ENCODE results near the gene ARHGAP18. TPM values are rescaled to one million over a fixed set of nuclear protein-coding genes. Genes with fewer than 3 reads are reported as not detected.
A peak's percentile ranks its signal among the peaks of the same experiment; 100 is the strongest.

ARHGAP18 gene
- total RNA-seq, 1 donor from 2014 or later, result 38.6 TPM

DNA sequence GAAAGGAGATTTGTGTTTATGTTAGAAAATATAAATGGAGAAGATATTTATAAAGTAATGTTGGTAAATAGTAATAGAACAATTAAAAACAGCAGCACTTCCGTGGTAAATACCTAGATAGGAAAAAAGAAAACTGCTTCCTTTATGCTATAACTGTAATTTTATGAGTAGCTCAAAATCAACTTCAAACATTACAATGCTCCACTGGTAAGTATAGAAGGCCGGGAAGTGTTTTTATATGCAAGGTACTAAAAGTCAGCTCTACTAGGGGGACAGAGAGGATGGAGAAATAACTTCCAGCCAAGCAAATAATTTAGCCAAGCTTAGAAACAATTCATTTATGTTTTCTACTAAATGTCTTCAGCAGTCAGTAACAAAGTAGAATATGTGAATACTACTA, 56.7 kb downstream of the ARHGAP18 start:
- H3K27ac ChIP-seq (ENCODE audit: low read depth, low read length), result no peak overlapping the region
- Mint-ChIP-seq H3K27me3 (ENCODE audit: low read depth, unreplicated experiment) (no peaks in the 10 kb centered on the region), H3K4me1 (ENCODE audit: low read depth, unreplicated experiment) (peaks cover 32% of the 10 kb centered on the region), H3K9me3 (ENCODE audit: unreplicated experiment) (no peaks in the 10 kb centered on the region), H3K27ac (ENCODE audit: unreplicated experiment) (no peak overlapping the region), H3K36me3 (ENCODE audit: low read depth, unreplicated experiment) (peaks cover 7% of the 10 kb centered on the region), H3K4me3 (ENCODE audit: unreplicated experiment) (no peak overlapping the region)
- H3K9me3 ChIP-seq (ENCODE audit: insufficient read depth, low read depth, low read length), result no peaks in the 10 kb centered on the region
- H3K36me3 ChIP-seq (ENCODE audit: insufficient read depth, low read length), result no peaks in the 10 kb centered on the region
- no peak overlapping the region for H3K9ac ChIP-seq (ENCODE audit: low read length)
- H3K4me1 ChIP-seq (ENCODE audit: insufficient read depth, low read length), result no peaks in the 10 kb centered on the region
- no peak for DNase-seq (ENCODE audit: low read depth)
- no peak for FAIRE-seq
- H3K4me2 ChIP-seq (ENCODE audit: low read length), result no peak overlapping the region
- H3K27me3 ChIP-seq (ENCODE audit: insufficient read depth, low read length), result no peaks in the 10 kb centered on the region
- H3K79me2 ChIP-seq (ENCODE audit: insufficient read depth, low read length), result peaks cover 71% of the 10 kb centered on the region
- TF ChIP-seq, protein P1, sequence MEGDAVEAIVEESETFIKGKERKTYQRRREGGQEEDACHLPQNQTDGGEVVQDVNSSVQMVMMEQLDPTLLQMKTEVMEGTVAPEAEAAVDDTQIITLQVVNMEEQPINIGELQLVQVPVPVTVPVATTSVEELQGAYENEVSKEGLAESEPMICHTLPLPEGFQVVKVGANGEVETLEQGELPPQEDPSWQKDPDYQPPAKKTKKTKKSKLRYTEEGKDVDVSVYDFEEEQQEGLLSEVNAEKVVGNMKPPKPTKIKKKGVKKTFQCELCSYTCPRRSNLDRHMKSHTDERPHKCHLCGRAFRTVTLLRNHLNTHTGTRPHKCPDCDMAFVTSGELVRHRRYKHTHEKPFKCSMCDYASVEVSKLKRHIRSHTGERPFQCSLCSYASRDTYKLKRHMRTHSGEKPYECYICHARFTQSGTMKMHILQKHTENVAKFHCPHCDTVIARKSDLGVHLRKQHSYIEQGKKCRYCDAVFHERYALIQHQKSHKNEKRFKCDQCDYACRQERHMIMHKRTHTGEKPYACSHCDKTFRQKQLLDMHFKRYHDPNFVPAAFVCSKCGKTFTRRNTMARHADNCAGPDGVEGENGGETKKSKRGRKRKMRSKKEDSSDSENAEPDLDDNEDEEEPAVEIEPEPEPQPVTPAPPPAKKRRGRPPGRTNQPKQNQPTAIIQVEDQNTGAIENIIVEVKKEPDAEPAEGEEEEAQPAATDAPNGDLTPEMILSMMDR (IDR thresholded peaks at IDR 0.05; ENCODE audit: insufficient read depth, low read depth, low read length), result no peak
- TF ChIP-seq EZH2 (IDR thresholded peaks at IDR 0.05; ENCODE audit: insufficient read depth, low read length), result no peak
- no peaks in the 10 kb centered on the region for H4K20me1 ChIP-seq (ENCODE audit: insufficient read depth, low read length)
- H2AFZ ChIP-seq (ENCODE audit: low read depth, low read length), result no peak overlapping the region
- no peak overlapping the region for H3K4me3 ChIP-seq (ENCODE audit: insufficient read depth, low read depth, low read length)

DNA sequence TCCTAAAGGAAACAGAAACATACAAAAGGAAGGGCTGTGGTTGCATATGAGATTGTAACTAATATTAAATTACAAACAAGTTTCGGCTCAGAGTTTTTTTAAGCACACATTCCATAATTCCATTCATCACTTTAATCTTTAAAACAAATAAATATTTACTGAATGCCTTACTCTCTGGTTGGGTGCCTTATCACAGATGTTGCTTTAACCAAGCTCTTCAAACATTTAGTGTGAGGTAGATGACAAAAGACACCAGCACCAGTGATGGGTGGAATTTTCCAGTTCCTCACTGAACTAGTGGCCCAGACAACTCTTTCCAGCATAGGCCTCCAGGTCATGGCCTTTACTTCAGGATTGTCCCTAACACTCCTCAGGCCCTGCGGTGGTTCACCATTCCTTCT, 58.7 kb downstream of the ARHGAP18 start:
- H3K36me3 Mint-ChIP-seq (ENCODE audit: low read depth, unreplicated experiment), result peaks cover 7% of the 10 kb centered on the region
- H3K9me3 ChIP-seq (ENCODE audit: insufficient read depth, low read depth, low read length), result no peaks in the 10 kb centered on the region
- H2AFZ ChIP-seq (ENCODE audit: low read depth, low read length), result no peak overlapping the region
- H3K4me3 Mint-ChIP-seq (ENCODE audit: unreplicated experiment), result no peak overlapping the region
- H3K79me2 ChIP-seq (ENCODE audit: insufficient read depth, low read length), result peaks cover 61% of the 10 kb centered on the region
- H3K4me2 ChIP-seq (ENCODE audit: low read length), result no peak overlapping the region
- peaks cover 37% of the 10 kb centered on the region for H3K4me1 Mint-ChIP-seq (ENCODE audit: low read depth, unreplicated experiment)
- H3K9me3 Mint-ChIP-seq (ENCODE audit: unreplicated experiment), result no peaks in the 10 kb centered on the region
- H4K20me1 ChIP-seq (ENCODE audit: insufficient read depth, low read length), result no peaks in the 10 kb centered on the region
- TF ChIP-seq EZH2 (IDR thresholded peaks at IDR 0.05; ENCODE audit: insufficient read depth, low read length), result no peak
- TF ChIP-seq, protein P1 (IDR thresholded peaks at IDR 0.05; ENCODE audit: insufficient read depth, low read depth, low read length), result no peak
- H3K36me3 ChIP-seq (ENCODE audit: insufficient read depth, low read length), result no peaks in the 10 kb centered on the region
- H3K4me3 ChIP-seq (ENCODE audit: insufficient read depth, low read depth, low read length), result no peak overlapping the region
- no peak overlapping the region for H3K9ac ChIP-seq (ENCODE audit: low read length)
- peak overlapping the region; percentile 2 for H3K27ac Mint-ChIP-seq (ENCODE audit: unreplicated experiment)
- FAIRE-seq (no peak), DNase-seq (ENCODE audit: low read depth) (no peak)
- H3K27me3 ChIP-seq (ENCODE audit: insufficient read depth, low read length), result no peaks in the 10 kb centered on the region
- H3K4me1 ChIP-seq (ENCODE audit: insufficient read depth, low read length), result peaks cover under 1% of the 10 kb centered on the region
- no peaks in the 10 kb centered on the region for H3K27me3 Mint-ChIP-seq (ENCODE audit: low read depth, unreplicated experiment)
- H3K27ac ChIP-seq (ENCODE audit: low read depth, low read length), result no peak overlapping the region

DNA sequence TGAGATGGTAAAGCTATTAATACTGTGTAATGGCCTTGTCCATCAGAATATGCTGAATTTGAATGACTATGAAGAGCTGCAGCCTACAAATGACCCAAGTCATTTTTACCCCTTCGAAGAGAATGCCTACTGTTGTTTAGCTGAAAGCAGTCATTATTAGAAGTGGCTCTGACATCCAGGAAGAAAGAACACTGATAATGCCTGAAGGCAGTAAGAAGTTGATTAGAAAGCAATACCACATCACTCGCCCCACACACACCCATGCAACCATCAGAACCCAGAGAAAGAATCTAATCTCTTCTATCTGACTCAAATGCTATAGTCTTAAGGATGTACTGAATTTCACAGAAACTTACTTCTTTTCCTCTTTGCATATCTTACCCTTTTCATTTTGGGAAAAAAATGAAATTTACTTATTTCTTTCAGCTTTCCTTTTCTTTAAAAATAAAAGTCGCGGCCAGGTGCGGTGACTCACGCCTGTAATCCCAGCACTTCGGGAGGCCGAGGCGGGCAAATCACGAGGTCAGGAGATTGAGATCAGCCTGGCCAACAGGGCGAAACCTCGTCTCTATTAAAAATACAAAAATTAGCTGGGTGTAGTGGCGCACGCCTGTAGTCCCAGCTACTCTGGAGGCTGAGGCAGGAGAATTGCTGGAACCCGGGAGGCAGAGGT, 61.0 kb downstream of the ARHGAP18 start:
- H3K27ac ChIP-seq (ENCODE audit: low read depth, low read length), result no peak overlapping the region
- Mint-ChIP-seq H3K36me3 (ENCODE audit: low read depth, unreplicated experiment) (peaks cover 7% of the 10 kb centered on the region), H3K9me3 (ENCODE audit: unreplicated experiment) (no peaks in the 10 kb centered on the region), H3K27me3 (ENCODE audit: low read depth, unreplicated experiment) (no peaks in the 10 kb centered on the region), H3K4me1 (ENCODE audit: low read depth, unreplicated experiment) (peaks cover 56% of the 10 kb centered on the region), H3K27ac (ENCODE audit: unreplicated experiment) (no peak overlapping the region), H3K4me3 (ENCODE audit: unreplicated experiment) (no peak overlapping the region)
- DNase-seq (ENCODE audit: low read depth), result no peak
- H3K9me3 ChIP-seq (ENCODE audit: insufficient read depth, low read depth, low read length), result no peaks in the 10 kb centered on the region
- no peak overlapping the region for H3K4me2 ChIP-seq (ENCODE audit: low read length)
- no peaks in the 10 kb centered on the region for H4K20me1 ChIP-seq (ENCODE audit: insufficient read depth, low read length)
- peaks cover 23% of the 10 kb centered on the region for H3K4me1 ChIP-seq (ENCODE audit: insufficient read depth, low read length)
- H3K36me3 ChIP-seq (ENCODE audit: insufficient read depth, low read length), result no peaks in the 10 kb centered on the region
- H2AFZ ChIP-seq (ENCODE audit: low read depth, low read length), result no peak overlapping the region
- FAIRE-seq, result no peak
- no peak overlapping the region for H3K9ac ChIP-seq (ENCODE audit: low read length)
- no peaks in the 10 kb centered on the region for H3K27me3 ChIP-seq (ENCODE audit: insufficient read depth, low read length)
- no peak for TF ChIP-seq EZH2 (IDR thresholded peaks at IDR 0.05; ENCODE audit: insufficient read depth, low read length)
- TF ChIP-seq, protein P1 (IDR thresholded peaks at IDR 0.05; ENCODE audit: insufficient read depth, low read depth, low read length), result no peak
- H3K79me2 ChIP-seq (ENCODE audit: insufficient read depth, low read length), result peaks cover 42% of the 10 kb centered on the region
- H3K4me3 ChIP-seq (ENCODE audit: insufficient read depth, low read depth, low read length), result no peak overlapping the region
